Adrenal gland (tissue), 5 donors: ENCODE data around the gene CERS1.

Experiments used
- CTCF ChIP-seq, 6 experiments: fragments of 450-650 bp in 4 of 6; fragments of 200-600 bp in 2 of 6; sonication (generic) in 1 of 6; IDR thresholded peaks; 1 replicate in 5 of 6; 2 replicates in 1 of 6; pipeline versions ENCODE4 v1.5.1 to v1.8.0; 2016 to 2021; ENCODE audit warnings: antibody characterized with exemption in 6 of 6, mild to moderate bottlenecking in 2 of 6, moderate library complexity in 1 of 6
- POLR2A ChIP-seq, 2 donors: fragments of 450-650 bp; IDR thresholded peaks; one replicate each; pipeline ENCODE4 v1.6.1; 2017; ENCODE audit warnings: antibody characterized with exemption in 2 of 2, mild to moderate bottlenecking in 2 of 2, moderate library complexity in 1 of 2
- donor health status: DM: no; HTN: no; CAD: no.

GRCh38 chr19:18921593-18921992 is 25.6 kb upstream of the CERS1 start:
- TF ChIP-seq CTCF (IDR thresholded peaks at IDR 0.05) (no peak), POLR2A (IDR thresholded peaks at IDR 0.05) (no peak)
